Stimulated activated CD4-positive, alpha-beta T cell treated with anti-CD3 and anti-CD28 coated beads, TNF-alpha, amount 100 ng/mL, for 1 hour (primary cell): ENCODE data around the gene CALML5.
"Not testable (repeated sequence)": the region's sequence is repeated elsewhere in the genome, so short reads cannot be mapped to it uniquely, and the experiment has no call there.

Source experiments
- DNase-seq, 3 donors: peaks; one replicate each; pipeline ENCODE4 v3.0.0-alpha.2; 2020; ENCODE audit warnings: low read depth in 3 of 3, low spot score in 1 of 3

CALML5 gene

DNA sequence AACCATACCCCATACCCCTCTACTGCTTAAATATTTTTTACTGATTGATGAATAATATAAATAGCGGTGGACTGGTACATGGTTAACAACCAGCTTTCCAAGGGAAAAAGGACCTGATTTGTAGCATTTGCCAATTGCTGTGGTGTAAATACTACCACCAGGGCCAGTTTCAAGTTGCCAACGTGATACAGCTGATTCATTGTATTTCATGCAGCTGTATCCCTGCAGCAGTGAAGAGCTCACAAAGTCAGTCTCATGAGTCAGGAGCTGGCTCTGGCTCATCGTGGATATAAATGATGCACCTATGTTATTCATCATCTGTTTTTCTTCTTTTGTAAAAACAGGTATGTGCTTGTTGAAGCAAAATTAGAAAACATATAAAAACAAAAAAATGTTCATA, 15.2 kb downstream of the CALML5 start:
- DNase-seq, result no peak

DNA sequence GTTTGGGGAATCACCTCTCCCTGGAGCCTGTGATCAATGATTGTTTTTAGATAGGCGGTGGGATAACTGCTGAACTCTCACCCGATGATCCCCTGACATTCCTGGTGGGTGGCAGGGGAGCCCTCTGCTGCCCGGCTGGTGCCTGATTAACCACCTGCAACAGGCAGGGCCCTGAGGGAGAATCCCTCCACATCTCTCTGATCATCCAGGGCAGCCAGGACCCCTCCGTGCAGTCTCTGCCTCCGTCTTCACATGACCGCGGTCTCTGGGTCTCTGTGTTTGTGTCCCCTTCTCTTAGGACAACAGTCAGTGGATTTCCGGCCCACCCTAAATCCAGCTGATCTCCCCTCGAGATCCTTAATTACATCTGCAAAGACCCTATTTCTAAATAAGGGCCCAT, 17.4 kb downstream of the CALML5 start:
- DNase-seq, result no peak

DNA sequence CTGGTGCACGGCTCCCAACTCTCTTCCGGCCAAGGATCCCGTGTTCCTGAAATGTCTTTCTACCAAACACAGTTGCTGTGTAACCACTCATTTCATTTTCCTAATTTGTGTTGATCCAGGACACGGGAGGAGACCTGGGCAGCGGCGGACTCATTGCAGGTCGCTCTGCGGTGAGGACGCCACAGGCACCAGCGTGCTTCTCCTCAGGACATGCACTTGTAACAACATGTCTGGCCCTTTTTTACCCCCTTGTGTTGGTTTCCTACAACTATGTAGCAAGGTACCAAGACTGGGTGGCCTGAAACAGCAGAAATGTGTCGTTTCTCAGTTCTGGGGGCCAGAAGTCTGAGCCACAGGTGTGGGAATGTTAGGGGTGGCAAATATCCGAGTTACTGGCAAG, 18.2 kb downstream of the CALML5 start:
- DNase-seq, result no peak

DNA sequence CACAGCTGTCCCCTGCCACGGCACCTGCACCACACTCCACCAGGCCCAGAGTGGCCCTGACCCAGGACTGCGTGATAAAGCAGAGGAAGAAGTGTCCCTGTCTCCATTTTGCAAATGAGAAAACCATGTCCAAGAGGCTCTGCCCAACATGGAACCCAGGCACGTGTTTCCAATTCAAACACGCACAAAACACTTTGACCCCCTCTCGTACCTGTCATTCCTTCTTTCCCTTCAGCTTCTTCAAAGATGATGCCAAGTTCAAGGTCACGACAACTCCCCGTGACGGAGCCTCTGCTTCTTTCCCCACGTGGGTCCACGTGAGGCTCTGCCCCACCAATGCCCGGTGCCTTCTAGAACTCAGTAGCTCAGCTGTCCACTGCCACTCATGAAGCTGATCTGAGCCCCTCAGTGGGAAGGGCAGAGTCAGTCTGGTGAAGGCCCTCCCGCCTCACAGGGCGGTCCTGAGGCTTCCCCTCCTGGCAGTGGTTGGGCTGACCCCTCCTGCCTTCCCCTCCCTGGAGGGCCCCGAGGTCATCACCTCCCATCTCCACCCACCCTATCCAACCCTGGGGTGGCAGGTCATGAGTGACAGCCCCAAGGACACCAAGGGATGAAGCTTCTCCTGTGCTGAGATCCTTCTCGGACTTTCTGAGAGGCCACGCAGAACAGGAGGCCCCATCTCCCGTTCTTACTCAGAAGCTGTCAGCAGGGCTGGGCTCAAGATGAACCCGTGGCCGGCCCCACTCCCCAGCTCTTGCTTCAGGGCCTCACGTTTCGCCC, 19.0 kb downstream of the CALML5 start:
- no peak for DNase-seq

DNA sequence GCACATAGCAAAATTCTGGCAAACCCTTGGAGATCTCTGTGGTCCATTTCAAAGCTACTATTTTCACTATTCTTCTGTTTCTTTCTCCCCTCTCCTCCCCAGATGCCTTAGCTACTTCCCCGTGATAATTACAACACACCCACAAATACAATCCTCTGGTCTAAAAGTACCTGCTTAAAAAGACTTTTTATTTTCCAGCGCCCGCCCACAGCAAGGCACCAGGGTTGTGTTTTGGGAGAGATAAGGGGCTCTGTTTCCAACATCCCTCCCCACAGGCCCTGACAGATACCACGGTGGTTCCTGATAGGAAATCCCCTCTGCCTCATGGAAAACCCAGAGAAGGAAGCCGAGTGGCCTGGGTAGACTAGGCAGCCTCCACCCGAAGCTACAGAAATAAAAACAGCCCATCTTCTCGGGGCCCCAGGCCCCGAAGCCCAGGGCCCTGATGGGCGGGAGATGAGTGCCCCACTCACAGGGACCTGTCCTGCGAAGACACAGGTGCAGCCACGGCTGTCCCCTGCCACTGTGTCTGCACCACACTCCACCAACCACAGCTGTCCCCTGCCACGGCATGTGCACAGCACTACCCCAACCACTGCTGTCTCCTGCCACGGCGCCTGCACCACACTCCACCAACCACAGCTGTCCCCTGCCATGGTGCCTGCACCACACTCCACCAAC, 19.7 kb downstream of the CALML5 start:
- DNase-seq, result no peak

DNA sequence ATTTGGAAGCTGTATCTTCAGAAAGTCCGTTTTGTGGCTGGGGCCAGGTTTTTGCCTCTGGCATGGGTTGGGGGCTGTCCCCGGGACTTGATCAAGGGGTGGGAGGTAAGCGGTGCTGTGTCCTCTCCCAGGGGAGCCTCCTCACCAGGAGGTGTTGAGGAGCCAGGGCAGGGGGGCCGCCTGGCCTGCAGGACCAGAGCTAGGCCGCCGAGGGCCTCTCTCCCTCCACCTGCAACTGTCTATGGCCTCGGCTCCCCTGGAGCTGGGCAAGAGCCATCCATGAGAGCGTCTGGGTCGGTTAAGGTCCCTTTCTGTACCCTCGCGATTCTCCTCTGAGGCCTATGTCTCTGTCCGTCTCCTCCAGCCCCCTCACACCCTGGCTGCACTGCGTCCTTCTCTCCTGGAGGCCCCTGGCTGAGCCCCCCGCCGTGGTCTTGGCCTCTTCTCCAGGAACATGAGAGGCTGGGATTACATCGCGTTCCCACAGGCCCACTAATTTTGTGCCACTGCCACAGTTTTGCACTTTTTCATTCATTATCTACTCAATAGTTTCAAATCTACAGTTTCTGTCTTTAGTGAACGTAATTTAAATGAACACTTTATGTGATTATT, 20.6 kb downstream of the CALML5 start:
- DNase-seq, result no peak

DNA sequence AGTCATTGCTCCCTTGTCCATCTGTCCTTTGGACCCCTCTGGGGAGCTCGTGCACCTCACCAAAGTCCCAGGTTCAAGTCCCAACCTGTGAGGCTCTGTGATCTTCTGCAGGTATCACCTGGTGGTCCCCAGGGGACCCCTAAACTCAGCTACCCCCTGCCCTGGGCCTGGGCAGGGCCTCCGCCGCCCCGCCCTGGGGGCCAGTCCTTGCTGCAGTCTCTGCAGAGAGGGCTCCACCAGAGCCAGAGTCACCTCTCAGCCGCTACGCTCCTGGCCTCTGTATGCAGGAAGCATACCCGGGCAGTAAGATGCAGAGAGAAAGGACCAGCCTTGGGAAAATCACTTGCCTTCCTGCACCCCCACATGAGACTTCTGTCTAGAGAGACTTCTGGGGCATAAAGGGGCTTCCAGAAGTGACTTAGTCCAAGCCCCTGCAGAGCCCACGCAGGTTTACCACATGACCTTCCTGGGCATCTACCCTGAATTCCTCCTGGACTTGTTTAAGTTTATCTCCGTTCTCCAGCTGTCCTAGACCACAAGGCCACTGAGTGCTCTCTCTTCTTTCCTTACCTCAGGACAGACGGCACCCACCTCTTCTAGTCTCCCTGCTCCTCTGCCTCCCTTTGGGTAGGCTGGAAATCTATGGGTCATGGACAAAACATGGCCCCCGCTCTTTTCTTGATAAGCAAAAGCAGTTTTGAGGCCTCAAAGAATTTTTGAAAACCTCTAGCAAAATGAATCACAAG, 21.2 kb downstream of the CALML5 start:
- no peak for DNase-seq

DNA sequence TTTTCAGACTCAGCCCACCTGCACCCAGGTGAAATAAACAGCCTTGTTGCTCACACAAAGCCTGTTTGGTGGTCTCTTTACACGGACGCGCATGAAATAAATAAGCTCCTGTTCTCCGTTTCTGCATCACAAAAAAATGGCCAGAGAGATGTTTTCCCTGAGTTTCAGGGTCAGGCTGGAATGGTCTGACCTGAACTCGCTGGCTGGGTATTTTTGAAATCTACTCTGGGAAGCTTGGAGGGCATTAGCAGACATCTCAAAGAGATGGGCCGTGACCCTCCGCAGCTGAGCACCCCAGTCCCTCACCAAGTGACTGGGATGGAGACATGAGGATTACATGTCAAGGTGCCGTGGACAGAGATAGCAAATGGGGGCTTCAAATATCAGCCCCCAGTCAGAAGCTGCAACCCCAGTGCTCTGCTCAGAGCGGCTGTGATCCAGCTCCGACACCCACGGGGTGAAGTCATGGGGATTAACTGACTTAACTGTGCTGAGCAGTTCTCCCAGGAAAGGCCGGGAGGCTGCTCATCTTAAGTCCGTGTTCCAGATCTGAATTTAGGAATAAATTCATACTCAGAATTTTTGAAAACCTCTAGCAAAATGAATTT, 22.3 kb downstream of the CALML5 start:
- no peak for DNase-seq

DNA sequence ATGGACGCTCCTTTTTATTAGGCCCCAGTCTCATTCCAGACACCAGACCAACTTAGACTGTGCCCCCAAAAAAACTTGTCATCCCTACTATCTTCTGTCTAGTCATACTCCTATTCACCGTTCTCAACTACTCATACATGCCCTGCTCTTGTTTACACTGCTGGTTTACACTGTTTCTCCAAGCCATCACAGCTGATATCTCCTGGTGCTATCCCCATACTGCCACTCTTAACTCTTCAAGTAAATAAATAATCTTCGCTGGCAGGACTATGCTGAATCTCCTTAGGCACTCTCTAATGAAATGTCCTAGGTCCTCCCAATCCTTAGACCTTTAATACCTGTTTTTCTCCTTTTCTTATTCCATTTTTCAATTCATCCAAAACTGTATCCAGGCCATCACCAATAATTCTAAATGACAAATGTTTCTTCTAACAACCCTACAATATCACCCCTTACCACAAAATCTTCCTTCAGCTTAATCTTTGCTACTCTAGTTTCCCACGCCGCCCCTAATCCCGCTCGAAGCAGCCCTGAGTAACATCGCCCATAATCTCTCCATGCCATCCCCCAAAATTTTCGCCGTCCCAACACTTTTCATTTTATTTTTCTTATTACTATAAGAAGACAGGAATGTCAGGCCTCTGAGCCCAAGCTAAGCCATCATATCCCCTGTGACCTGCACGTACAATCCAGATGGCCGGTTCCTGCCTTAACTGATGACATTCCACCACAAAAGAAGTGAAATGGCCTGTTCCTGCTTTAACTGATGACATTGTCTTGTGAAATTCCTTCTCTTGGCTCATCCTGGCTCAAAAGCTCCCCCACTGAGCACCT, 23.2 kb downstream of the CALML5 start:
- not testable (repeated sequence) for DNase-seq

DNA sequence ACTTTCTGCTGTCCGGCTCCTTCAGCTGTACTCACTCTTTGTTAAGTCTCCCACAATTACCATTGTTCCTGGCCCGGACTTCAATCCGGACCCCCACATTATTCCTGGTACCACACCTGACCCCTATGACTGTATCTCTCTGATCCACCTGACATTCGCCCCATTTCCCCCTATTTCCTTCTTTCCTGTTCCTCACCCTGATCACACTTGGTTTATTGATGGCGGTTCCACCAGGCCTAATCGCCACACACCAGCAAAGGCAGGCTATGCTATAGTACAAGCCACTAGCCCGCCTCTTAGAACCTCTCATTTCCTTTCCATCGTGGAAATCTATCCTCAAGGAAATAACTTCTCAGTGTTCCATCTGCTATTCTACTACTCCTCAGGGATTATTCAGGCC, 24.3 kb downstream of the CALML5 start:
- DNase-seq, result not testable (repeated sequence)

DNA sequence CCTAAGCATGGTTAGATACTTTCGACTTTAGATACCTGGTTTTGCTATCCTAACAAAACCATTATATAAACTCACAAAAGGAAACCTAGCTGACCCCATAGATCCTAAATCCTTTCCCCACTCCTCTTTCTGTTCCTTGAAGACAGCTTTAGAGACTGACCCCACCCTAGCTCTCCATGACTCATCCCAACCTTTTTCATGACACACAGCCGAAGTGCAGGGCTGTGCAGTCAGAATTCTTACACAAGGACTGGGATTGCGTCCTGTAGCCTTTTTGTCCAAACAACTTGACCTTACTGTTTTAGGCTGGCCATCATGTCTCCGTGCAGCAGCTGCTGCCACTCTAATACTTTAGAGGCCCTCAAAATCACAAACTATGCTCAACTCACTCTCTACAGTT, 24.7 kb downstream of the CALML5 start:
- DNase-seq, result not testable (repeated sequence)

DNA sequence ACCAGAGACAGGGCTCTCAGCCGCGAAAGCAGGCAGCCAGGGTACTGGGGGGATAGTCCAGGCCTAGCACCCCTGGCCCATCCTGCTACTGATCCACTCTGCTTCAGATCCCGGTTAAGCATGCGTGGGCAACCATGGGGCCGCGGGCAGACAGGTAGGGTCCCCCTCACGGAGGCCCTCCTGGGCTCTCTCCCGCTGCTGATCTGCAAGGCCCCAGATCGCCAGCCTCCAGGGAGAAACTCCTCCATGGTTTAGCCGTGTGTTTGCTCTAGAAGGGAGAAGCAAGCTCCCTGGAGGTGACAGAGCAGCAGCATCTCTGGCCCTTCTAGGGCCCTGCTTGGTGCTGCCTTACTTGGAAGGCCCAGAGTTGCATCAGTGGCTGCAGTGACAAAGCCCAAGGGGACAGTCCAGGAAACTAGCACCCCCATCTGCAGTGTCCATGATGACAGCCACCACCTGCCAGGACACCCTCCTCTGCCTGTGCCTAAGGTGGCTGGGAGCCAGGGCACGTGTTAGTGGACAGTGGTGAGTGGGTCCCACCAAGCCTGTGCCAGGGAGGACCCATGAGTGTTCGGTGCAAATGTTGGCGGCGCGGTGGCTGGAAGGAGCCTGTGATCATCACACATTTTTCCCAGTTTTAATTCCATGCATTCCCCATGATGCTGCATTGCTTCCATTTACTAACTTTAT, 29.2 kb downstream of the CALML5 start:
- no peak for DNase-seq

DNA sequence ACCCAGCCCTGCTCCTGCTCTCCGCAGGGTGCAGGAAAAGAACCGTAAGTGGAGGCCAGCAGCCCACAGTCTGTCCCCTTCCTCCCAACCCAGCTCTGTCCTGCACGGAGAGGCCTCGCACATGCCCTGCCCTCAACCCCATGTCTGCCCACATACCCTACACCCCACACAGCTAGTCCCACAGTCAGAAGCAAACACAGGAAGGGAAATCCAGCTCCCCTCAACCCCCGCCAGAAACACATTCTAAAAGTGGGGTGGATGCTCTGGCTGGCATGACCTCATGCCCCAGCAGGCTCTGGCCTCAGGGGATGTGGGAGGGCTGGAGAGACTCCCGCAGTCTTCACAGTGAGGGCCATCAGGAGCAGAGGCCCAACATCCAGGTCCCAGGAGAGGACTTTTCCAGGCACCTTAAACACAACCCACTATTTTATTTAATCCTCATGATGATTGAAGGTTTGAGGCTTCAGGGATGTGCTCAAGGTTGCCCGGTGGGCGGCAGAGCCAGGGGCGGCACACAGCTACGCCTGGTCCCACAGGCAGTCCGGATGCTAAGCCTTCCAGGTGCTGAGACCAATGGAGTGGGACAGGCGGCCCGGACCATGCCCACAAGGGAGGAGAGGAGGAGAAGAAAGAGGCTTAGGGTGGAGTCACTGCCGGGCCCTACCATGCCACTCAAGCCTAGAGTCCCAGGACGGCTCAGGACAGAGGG, 29.9 kb downstream of the CALML5 start:
- no peak for DNase-seq

DNA sequence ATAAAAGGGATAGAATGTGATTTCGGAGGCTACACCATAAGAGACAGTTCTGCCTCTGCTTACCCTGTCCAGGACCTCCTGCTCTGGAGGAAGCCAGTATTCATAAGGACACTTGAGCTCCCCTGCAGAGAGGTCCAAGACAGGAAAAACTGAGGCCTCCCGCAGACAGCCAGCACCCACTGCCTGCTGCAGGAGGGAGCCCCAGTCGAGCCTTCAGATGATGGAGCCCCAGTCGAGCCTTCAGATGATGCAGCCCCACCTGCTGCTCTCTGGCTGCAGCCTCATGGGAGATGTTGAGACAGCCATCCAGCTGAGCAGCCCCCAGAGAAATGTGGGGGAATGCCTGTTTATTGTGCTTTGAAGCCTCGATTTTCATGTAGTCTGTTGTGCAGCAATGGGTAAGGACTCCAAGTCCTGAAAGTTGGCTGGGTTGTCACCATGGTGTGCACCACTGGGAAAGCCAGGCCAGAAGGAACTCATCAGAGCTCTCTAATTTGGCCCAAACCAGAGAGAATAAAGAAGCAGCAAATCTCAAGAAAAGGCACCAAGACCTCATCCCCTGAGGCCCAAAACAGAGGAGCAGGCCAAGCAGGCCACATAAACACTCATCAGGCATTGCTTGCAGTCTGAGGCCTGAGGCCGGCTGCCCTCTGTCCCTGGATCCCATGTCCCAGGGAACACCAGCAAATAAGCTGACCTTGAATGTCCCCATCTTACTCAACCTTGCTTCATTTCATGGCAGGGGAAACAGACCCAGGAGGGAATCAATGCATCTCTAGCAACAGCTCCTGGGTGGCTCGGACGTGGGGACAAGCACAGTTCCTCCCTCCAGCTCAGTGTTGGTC, 30.9 kb downstream of the CALML5 start:
- DNase-seq, result no peak

DNA sequence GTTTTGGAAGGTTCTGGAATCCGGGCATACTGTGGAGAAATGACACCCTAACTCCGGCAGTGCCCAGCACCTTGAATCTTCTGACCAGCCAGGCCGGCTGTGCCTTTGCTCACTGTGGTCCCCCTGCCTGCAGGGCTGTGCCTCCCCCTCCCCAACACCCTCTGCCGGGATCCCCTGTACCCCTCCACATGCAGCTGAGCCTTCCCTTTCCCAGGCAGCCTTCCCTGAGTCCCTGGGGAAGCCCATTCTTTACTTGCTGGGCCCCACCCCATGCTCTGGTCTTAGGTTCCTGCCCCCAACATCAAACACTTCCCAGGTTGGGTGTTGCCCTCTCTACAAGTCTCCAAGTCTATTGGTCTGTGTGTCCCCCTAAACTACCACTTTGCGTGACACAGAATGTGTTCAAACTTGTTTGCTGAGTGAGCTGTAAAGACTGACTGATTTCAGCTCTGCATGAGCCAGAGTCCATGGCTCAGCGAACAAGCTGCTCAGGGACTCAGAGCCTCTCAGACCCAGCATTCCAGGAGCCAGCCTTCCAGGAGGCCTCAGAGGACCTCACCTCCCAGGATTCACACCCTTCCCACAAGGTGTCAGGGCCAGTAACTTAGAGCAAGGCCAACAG, 31.6 kb downstream of the CALML5 start:
- no peak for DNase-seq

DNA sequence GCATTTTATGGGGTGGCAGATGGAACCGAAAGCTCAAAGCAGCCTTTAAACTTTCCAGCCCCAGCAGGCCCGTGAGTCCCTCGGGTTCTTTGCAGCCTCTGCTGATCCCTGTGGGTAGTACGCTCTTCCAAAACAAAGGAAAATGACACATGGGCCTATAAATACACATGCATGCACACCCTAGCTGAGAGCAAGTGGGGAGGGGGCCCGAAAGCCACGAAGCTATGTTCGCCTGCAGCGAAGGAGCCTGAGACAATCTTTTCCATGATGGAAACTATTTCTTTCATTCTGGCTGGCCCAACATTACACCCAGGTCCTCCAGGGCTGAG, 32.2 kb downstream of the CALML5 start:
- DNase-seq, result no peak

DNA sequence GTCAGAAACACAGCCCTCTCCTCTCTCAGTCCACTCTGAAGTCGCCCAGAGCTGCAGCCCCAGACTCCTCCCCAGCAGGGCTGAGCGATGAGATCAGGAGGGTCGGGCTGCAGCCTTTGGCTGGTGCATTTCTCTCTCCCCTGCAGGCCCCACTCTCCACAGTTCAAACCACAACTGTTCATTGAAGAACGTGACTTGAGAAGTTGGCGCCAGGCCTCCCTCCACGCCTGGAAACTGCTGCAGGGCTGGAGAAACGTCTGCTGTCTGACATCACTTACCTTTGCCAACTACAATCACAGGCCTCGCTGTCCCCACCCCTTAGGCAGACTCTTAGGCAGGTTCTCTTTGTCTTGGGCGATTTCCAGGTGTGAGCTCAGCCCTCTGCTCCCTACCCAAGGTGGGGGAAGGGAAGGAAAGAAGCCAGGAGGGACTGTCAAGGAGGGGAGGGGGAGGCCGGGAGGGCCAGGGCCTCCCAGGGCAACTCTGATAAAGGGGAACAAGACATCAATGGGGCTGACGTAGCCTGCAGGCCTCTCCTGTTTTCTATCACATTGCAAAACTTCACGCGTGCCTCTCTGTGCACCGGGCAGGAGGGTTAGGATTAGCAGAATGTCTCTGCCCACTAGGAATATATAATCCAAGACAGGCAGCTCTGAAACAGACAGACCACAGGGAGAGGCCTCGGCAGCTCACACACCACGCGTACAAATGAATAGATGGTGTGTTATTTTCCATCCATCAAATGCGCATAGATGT, 32.7 kb downstream of the CALML5 start:
- DNase-seq, result no peak
